GM12864 (cell line): ENCODE measurements around the gene ARHGEF1.
"Not testable (repeated sequence)": the region's sequence is repeated elsewhere in the genome, so short reads cannot be mapped to it uniquely, and the experiment has no call there.

Experiments
- DNase-seq: peaks from one replicate; pipeline ENCODE4 v3.0.0-alpha.2; 2011; ENCODE audit warnings: low read depth
- H3K4me3 ChIP-seq: 2 replicates; pipeline ENCODE4 v1.5.1; 2011; ENCODE audit warnings: mild to moderate bottlenecking, low read depth, low read length, control low read depth
- TF ChIP-seq, protein P1 (sequence below): IDR thresholded peaks from 2 replicates; pipeline ENCODE4 v1.5.1; 2011; ENCODE audit warnings: low read depth, mild to moderate bottlenecking, moderate library complexity, low read length, control low read depth, inconsistent platforms; ENCODE audit errors: missing control alignments

Gene ARHGEF1

DNA sequence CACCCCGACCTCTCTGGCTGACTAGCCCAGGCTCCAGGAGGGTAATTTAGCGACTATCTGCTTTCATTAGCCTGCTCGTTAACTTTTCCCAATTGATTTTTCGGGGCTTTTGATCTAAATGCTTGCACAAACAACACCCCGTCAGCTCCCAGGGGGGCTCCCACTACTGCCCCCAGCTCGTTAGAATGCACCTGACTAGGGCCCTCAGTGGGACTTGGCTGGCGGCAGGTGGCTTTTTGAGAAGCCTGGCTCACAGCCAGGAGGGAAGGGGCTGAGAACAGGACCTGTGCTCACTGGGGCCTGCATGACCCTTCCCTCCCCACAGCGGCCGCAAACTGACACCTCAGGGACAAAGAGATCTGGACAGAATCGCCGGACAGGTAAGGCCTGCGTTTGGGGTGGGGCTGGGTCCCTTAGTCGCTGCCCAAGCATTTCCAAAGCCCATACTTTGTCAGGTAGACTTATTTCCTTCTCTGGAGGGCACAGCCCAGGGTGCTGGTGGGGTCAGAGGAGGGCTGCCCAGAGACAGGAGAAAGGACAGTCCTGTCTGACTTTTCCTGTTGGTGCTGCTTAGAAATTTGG is 13.5 kb upstream of the ARHGEF1 start:
- no peak for DNase-seq
- TF ChIP-seq, protein P1, sequence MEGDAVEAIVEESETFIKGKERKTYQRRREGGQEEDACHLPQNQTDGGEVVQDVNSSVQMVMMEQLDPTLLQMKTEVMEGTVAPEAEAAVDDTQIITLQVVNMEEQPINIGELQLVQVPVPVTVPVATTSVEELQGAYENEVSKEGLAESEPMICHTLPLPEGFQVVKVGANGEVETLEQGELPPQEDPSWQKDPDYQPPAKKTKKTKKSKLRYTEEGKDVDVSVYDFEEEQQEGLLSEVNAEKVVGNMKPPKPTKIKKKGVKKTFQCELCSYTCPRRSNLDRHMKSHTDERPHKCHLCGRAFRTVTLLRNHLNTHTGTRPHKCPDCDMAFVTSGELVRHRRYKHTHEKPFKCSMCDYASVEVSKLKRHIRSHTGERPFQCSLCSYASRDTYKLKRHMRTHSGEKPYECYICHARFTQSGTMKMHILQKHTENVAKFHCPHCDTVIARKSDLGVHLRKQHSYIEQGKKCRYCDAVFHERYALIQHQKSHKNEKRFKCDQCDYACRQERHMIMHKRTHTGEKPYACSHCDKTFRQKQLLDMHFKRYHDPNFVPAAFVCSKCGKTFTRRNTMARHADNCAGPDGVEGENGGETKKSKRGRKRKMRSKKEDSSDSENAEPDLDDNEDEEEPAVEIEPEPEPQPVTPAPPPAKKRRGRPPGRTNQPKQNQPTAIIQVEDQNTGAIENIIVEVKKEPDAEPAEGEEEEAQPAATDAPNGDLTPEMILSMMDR: no peak
- no peak overlapping the region for H3K4me3 ChIP-seq

DNA sequence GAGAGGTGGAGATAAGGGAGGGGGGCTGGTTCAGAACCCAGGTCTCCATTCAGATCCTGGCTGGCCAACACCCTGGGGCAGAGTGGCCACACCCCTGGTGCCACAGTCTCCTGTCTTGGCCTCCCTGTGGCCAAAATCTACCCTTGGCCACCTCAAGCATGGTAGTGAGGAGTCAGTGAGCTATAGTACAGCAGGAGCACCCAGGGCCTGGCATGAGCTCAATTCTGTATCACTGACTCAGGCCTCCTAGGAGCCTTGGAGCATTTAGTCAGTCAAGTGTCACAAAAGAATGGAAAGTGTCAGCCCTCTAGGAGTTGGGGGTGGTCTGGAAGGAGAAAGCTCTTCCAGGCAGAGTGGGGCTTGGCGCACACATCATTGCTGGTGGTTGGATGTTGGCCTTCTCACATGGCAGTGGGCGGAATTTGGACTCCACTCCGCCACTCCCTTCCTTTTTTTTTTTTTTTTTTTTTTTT is 12.5 kb upstream of the ARHGEF1 start:
- no peak overlapping the region for H3K4me3 ChIP-seq
- no peak for DNase-seq
- TF ChIP-seq, protein P1: no peak

DNA sequence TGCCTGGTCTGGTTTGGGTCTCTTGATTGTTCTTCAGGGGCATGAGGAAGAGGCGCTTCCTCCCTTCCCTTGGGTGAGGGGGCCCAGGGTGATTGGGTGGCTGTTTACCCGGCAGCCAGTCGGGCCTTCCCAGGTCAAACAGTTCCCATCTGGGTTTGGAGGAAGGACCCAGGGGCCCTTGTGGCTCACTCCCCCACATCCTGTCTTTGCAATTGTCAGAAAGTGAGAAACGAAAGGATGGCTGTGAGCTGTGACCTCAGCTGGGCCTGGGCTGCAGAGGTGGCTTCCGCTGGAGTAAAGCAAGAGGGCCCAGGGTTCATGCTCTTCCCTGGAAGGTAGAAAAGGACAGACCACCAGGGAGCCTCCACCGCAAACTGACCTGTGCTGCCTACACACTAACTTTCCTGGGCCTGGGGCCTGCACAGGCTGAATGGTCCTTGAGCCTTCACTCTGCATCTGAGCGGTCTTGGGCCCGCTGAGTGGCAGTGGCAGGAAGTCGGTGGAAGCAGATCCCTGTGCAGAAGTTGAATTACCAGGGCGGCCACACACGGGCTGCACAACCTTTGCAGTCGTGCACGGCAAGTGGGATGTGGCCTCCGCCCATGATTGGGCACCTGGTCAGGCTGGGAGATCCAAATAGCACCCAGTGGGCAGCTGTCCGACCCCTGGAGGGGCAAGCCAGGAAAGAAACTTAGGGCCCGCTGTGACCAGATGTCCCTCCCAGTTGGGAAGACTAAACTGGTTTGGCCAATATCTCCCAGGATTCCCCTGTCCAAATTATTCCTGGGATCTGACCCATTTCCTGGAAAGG is 11.2 kb upstream of the ARHGEF1 start:
- TF ChIP-seq, protein P1: no peak
- H3K4me3 ChIP-seq: no peak overlapping the region
- DNase-seq: peak; percentile 82

DNA sequence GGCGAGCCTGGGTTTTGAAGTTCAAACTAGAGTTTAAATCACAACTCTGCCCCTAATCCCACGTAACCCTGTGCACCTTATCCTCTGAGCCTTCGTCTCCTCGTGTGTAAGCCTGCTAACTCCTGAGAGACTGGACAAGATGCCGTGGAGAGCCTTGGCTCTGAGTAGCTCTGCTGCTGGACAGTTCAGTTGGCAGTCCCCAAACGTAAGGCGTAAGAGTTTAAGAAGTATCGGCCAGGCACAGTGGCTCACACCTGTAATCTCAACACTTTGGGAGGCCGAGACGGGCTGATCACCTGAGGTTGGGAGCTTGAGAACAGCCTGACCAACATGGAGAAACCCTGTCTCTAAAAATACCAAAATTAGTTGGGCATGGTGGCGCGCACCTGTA is 10.6 kb upstream of the ARHGEF1 start:
- H3K4me3 ChIP-seq: no peak overlapping the region
- no peak for DNase-seq
- TF ChIP-seq, protein P1: no peak

DNA sequence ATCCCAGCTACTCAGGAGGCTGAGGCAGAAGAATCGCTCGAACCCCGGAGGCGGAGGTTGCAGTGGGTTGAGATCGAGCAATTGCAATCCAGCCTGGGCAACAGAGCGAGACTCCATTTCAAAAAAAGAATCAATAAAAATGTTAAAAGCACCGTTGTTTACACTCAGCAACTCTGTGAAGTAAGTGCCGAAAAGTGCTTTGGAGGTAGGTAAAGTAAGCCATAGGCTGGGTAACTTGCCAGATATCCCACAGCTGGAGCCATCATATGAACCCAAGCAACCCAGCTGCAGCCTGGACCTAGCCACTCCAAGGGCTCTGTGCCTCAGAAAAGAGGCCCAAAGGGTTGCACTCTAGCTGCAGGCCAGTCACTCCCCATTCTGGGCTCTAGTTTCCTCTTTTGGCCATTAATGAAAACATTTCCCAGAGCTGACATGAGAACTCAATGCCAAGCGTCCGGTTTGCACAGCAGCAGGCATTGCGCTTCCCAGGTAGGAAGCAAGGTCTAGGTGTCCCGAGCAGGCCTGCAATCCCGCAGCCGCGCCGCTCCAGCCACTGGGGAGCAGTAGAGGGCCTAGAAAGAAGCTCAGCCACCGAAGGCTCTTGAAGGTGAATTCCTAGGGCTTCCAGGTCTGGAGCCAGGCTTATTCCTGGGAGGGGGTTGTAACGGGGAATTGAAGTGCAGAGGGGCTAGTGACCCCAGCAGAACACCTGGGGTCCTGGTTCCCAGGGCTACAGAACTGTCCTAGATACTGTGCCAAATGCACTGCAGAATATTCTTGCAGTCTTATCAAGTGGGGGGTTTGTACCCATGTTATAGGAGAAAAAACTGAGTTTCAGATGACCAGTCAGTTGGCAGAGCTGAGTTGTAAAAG is 10.0 kb upstream of the ARHGEF1 start:
- DNase-seq: no peak
- no peak overlapping the region for H3K4me3 ChIP-seq
- TF ChIP-seq, protein P1: peak; percentile 85

DNA sequence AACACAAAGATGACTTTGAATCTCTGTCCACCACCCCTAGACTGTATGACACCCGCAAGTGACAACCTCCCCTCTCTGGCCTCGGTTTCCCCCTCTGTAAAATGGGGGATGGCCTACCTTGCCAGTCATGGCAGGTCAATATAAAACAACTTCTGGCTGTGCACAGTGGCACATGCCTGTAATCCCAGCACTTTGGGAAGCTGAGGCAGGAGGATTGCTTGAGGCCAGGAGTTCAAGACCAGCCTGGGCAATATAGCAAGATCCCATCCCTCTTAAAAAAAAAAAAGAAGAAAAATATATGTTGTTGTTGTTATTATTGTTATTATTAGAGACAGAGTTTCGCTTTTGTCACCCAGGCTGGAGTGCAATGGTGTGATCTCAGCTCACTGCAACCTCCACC is 7.0 kb upstream of the ARHGEF1 start:
- not testable (repeated sequence) for DNase-seq

More for the DNA sequence above, 7.0 kb upstream of the ARHGEF1 start:
- peak overlapping the region; percentile 8 for H3K4me3 ChIP-seq
